Neuronal stem cell (in vitro differentiated cells): ENCODE results near the gene KMT2A.

Experiments used
- DNase-seq: peaks from one replicate; pipeline ENCODE4 v3.0.0-alpha.2; 2013; ENCODE audit warnings: low spot score
- H2AFZ ChIP-seq: one replicate; pipeline ENCODE4 v1.6.1; 2013; ENCODE audit warnings: mild to moderate bottlenecking, low read length, inconsistent platforms
- H2AK5ac ChIP-seq: 2 replicates; pipeline ENCODE4 v1.6.1; 2013; ENCODE audit warnings: low read depth, mild to moderate bottlenecking, inconsistent platforms, low read length, moderate library complexity, mixed read lengths
- H2BK120ac ChIP-seq: 2 replicates; pipeline ENCODE4 v1.6.1; 2013; ENCODE audit warnings: low read depth, mild to moderate bottlenecking, inconsistent platforms, low read length, moderate library complexity, mixed read lengths
- H2BK12ac ChIP-seq: one replicate; pipeline ENCODE4 v1.6.1; 2013; ENCODE audit warnings: low read length, inconsistent platforms
- H2BK15ac ChIP-seq: 2 replicates; pipeline ENCODE4 v1.6.1; 2013; ENCODE audit warnings: mild to moderate bottlenecking, low read length, inconsistent platforms, mixed read lengths
- H2BK5ac ChIP-seq: one replicate; pipeline ENCODE4 v1.6.1; 2013; ENCODE audit warnings: inconsistent platforms, mild to moderate bottlenecking, low read length, moderate library complexity
- H3K14ac ChIP-seq: one replicate; pipeline ENCODE4 v1.6.1; 2013; ENCODE audit warnings: low read length, inconsistent platforms
- H3K18ac ChIP-seq: 2 replicates; pipeline ENCODE4 v1.6.1; 2013; ENCODE audit warnings: low read length, inconsistent platforms
- H3K23ac ChIP-seq: 2 replicates; pipeline ENCODE4 v1.6.1; 2013; ENCODE audit warnings: low read depth, mild to moderate bottlenecking, mixed read lengths, low read length, inconsistent platforms; ENCODE audit not compliant: poor library complexity
- H3K27ac ChIP-seq: replicated peaks from 3 replicates; pipeline ENCODE4 v1.5.1; 2013; ENCODE audit warnings: low read length, inconsistent platforms
- H3K27me3 ChIP-seq, 3 experiments: 2 replicates each; pipeline ENCODE4 v1.6.1; 2013; ENCODE audit warnings: low read length in 3 of 3, mild to moderate bottlenecking in 2 of 3, inconsistent platforms in 1 of 3, low read depth in 1 of 3, mixed read lengths in 1 of 3, moderate library complexity in 1 of 3; ENCODE audit not compliant: control insufficient read depth in 3 of 3, insufficient read depth in 3 of 3
- H3K36me3 ChIP-seq, 2 donors: replicated peaks in 1 of 2; 2 replicates each; pipeline ENCODE4 v1.6.1; 2013; ENCODE audit warnings: low read length in 2 of 2; ENCODE audit not compliant: control insufficient read depth in 2 of 2, insufficient read depth in 2 of 2
- H3K4ac ChIP-seq: 2 replicates; pipeline ENCODE4 v1.6.1; 2013; ENCODE audit warnings: inconsistent platforms, mild to moderate bottlenecking, low read length, moderate library complexity
- H3K4me1 ChIP-seq, 2 donors: 1 replicate in 1 of 2; 2 replicates in 1 of 2; pipeline ENCODE4 v1.6.1; 2013; ENCODE audit warnings: low read length in 2 of 2, low read depth in 1 of 2; ENCODE audit not compliant: control insufficient read depth in 2 of 2, insufficient read depth in 1 of 2
- H3K4me2 ChIP-seq: one replicate; pipeline ENCODE4 v1.6.1; 2013; ENCODE audit warnings: mild to moderate bottlenecking, low read length, inconsistent platforms; ENCODE audit not compliant: insufficient read depth, poor library complexity, severe bottlenecking
- H3K4me3 ChIP-seq, 2 donors: 2 replicates each; pipeline ENCODE4 v1.5.1; 2013; ENCODE audit warnings: low read length in 2 of 2, mild to moderate bottlenecking in 2 of 2, inconsistent platforms in 1 of 2, moderate library complexity in 1 of 2
- H3K79me1 ChIP-seq: one replicate; pipeline ENCODE4 v1.6.1; 2013; ENCODE audit warnings: low read depth, mild to moderate bottlenecking, inconsistent platforms, low read length, moderate library complexity
- H3K9ac ChIP-seq: one replicate; pipeline ENCODE4 v1.6.1; 2013; ENCODE audit warnings: mild to moderate bottlenecking, low read depth, low read length, inconsistent platforms; ENCODE audit not compliant: poor library complexity
- H3K9me3 ChIP-seq, 2 donors: replicated peaks in 1 of 2; 2 replicates each; pipeline versions ENCODE3 to v1.6.1; 2013; ENCODE audit warnings: low read length in 2 of 2, mild to moderate bottlenecking in 2 of 2, inconsistent platforms in 1 of 2, low read depth in 1 of 2, mixed read lengths in 1 of 2, moderate library complexity in 1 of 2; ENCODE audit not compliant: control insufficient read depth in 2 of 2, insufficient read depth in 1 of 2
- H4K8ac ChIP-seq: one replicate; pipeline ENCODE4 v1.6.1; 2013; ENCODE audit warnings: low read depth, mild to moderate bottlenecking, inconsistent platforms, low read length, moderate library complexity
- H4K91ac ChIP-seq: one replicate; pipeline ENCODE4 v1.6.1; 2013; ENCODE audit warnings: low read length, low read depth, mild to moderate bottlenecking, inconsistent platforms; ENCODE audit not compliant: poor library complexity
- WGBS, 2 donors: extraction: QIAGEN DNeasy Blood & Tissue Kit; methylation state at CpG; one replicate each; pipeline ENCODE4 v1.1.7; 2013; ENCODE audit warnings: missing lambda C conversion rate in 2 of 2, mixed read lengths in 1 of 2; ENCODE audit not compliant: insufficient read length in 2 of 2, insufficient replicate concordance in 1 of 2; ENCODE audit errors: extremely low coverage in 2 of 2; 5-methylcytosine and 5-hydroxymethylcytosine counted together

Gene KMT2A

DNA sequence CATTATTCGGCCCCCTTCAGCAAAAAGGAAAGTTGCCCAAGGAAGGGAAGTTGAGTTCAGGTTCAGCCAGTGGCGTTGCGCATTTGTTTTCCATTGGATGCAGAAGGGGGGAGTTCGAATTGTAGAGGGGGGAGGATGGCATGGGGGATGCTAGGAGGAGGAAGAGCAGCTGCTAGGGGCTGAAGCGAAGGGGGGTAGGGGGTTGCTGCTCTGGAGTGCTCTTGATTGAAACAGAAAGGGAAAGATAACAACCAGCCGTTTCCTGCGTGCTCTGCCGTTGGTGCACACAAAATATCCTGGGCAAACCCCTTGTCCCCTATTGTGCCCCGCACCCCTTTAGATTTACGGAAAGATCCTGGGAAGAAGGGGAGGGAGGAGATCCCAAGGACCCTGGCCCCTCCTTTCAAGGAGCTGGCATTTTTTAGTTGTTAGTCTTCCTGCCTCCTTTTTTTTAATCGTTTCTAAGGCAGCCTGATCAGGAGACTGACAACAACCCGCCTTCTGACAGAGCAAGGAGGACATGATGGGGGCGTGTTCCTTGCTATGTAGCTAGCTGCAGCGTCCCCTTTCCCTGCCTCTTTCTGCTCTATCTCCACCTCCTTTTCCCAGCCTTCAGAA, 2.1 kb downstream of the KMT2A start:
- WGBS, 2 donors: no CpG with 5 or more reads among the region's 14 CpGs
- no peak for DNase-seq
- H3K4me1 ChIP-seq: peaks cover 10 to 22% of the 10 kb centered on the region in 2 donors

DNA sequence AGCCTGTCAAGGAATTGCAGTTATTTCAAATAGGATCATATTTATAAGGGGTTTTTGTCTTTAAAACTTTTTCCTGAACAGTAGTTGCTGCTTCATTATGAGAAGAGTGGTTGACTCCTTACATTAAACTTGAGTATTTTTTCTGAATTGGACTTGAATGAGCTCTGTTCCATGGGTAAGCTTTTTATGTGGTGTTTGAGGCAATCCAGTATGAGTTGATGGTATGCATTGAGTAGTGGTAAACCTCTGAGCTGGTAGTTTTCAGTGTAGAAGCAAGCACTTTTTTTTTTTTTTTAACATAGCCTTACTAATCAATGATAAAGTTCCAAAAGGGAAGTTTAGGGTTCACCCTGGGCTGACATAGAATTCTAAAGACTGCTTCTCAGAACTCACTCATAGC, 3.4 kb downstream of the KMT2A start:
- Histone ChIP-seq H4K91ac (no peak overlapping the region), H3K27ac (no peak overlapping the region), H3K36me3 (peaks cover 0 to 54% of the 10 kb centered on the region in 2 donors), H2BK12ac (no peak overlapping the region), H3K27me3 (no peaks in the 10 kb centered on the region), H3K4me3 (no peak overlapping the region), H2BK120ac (no peak overlapping the region), H3K4ac (no peak overlapping the region), H2BK15ac (no peak overlapping the region), H3K79me1 (peaks cover 2% of the 10 kb centered on the region), H3K9me3 (no peaks in the 10 kb centered on the region), H3K4me2 (no peak overlapping the region), H3K14ac (no peak overlapping the region), H4K8ac (no peak overlapping the region), H3K18ac (no peak overlapping the region), H2AK5ac (no peak overlapping the region), H3K9ac (no peak overlapping the region), H3K4me1 (peaks cover 8 to 17% of the 10 kb centered on the region in 2 donors), H2AFZ (no peak overlapping the region), H2BK5ac (no peak overlapping the region), H3K23ac (no peak overlapping the region)
- DNase-seq: no peak

More for the DNA sequence above, 2.1 kb downstream of the KMT2A start:
- Histone ChIP-seq H3K14ac (peak overlapping the region; percentile 51), H3K27ac (peak overlapping the region; percentile 64), H3K18ac (no peak overlapping the region), H2AFZ (no peak overlapping the region), H2BK12ac (no peak overlapping the region), H3K27me3 (no peaks in the 10 kb centered on the region), H3K9me3 (no peaks in the 10 kb centered on the region), H3K79me1 (no peaks in the 10 kb centered on the region), H3K36me3 (peaks cover 0 to 45% of the 10 kb centered on the region in 2 donors), H3K4me2 (peak overlapping the region; percentile 78), H2BK120ac (no peak overlapping the region), H3K23ac (no peak overlapping the region), H4K91ac (no peak overlapping the region), H2BK15ac (no peak overlapping the region), H3K4me3 (peak overlapping the region; percentile 85 to 97), H3K4ac (no peak overlapping the region), H4K8ac (no peak overlapping the region), H2AK5ac (no peak overlapping the region), H2BK5ac (no peak overlapping the region), H3K9ac (peak overlapping the region; percentile 60)

DNA sequence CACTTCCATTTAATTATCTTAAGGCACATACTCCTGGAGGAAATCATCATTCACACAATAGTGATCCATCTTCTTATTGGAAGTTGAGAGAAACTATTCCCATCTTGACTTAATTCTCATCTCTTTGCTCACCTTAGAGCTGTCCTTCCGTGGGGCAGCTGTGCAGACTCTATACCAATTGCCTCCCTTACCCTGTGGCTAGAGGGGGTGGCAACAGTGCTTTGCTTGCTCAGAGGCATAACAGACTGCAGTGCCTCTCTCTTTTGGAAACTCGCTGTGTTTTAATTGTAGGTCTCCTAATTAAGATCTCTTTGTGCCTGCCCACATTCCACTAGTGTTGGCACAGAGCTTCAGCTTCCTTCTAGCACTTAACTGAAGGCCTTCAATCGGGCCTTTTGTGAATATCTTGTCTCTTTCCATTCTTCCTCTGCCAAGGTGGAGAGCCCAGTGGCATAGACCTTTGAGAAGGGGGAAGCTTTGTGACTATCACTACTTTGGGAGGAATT, 5.5 kb downstream of the KMT2A start:
- no peaks in the 10 kb centered on the region for H3K27me3 ChIP-seq
- no peak overlapping the region for H2AK5ac ChIP-seq
- no peak overlapping the region for H3K14ac ChIP-seq
- DNase-seq: no peak
- no peak overlapping the region for H2BK5ac ChIP-seq
- H3K18ac ChIP-seq: no peak overlapping the region
- no peak overlapping the region for H3K23ac ChIP-seq
- no peak overlapping the region for H4K91ac ChIP-seq
- peaks cover 0 to 69% of the 10 kb centered on the region in 2 donors for H3K36me3 ChIP-seq
- H2BK120ac ChIP-seq: no peak overlapping the region
- no peak overlapping the region for H3K27ac ChIP-seq
- WGBS, 2 donors: no CpG with 5 or more reads among the region's 3 CpGs
- no peak overlapping the region for H2AFZ ChIP-seq
- peaks cover 9 to 17% of the 10 kb centered on the region in 2 donors for H3K4me1 ChIP-seq
- no peaks in the 10 kb centered on the region for H3K9me3 ChIP-seq
- H3K4ac ChIP-seq: no peak overlapping the region
- no peak overlapping the region for H4K8ac ChIP-seq
- no peak overlapping the region for H2BK15ac ChIP-seq
- H3K4me3 ChIP-seq: no peak overlapping the region
- H3K9ac ChIP-seq: no peak overlapping the region
- H3K79me1 ChIP-seq: peaks cover 2% of the 10 kb centered on the region
- H2BK12ac ChIP-seq: no peak overlapping the region
- no peak overlapping the region for H3K4me2 ChIP-seq

DNA sequence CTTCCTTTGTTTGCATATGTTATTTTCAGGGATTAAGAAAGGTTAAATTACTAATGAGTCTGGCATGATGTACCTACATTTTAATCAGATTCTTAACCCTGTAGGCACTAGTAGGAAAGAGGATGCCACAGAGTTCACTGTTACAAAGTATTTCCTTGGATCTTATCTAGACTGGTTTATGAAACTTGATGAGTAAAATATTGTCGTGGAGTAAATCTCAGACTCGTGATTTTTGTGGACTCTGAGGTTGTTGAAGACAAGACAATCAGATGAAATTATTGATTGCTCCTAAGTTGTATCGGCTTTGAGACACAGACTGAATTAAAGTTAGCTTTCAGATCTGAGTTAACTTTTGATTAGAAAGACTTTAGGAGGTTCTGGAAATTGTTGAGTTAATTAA, 6.0 kb downstream of the KMT2A start:
- no peak overlapping the region for H3K4me2 ChIP-seq
- no peak overlapping the region for H3K23ac ChIP-seq
- H3K36me3 ChIP-seq: peaks cover 0 to 74% of the 10 kb centered on the region in 2 donors
- H3K27me3 ChIP-seq: no peaks in the 10 kb centered on the region
- no peak overlapping the region for H2AK5ac ChIP-seq
- no peak overlapping the region for H2BK12ac ChIP-seq
- no peak overlapping the region for H3K4ac ChIP-seq
- H4K91ac ChIP-seq: no peak overlapping the region
- H3K4me3 ChIP-seq: no peak overlapping the region
- no CpG with 5 or more reads among the region's 3 CpGs for WGBS, 2 donors
- H2AFZ ChIP-seq: no peak overlapping the region
- no peak overlapping the region for H3K18ac ChIP-seq
- no peak for DNase-seq
- peaks cover 2% of the 10 kb centered on the region for H3K79me1 ChIP-seq
- no peak overlapping the region for H2BK120ac ChIP-seq
- H3K9me3 ChIP-seq: peaks cover 0 to 2% of the 10 kb centered on the region in 2 donors
- H3K14ac ChIP-seq: no peak overlapping the region
- no peak overlapping the region for H3K9ac ChIP-seq
- H2BK15ac ChIP-seq: no peak overlapping the region
- H2BK5ac ChIP-seq: no peak overlapping the region
- H3K4me1 ChIP-seq: peaks cover 10 to 17% of the 10 kb centered on the region in 2 donors
- H3K27ac ChIP-seq: no peak overlapping the region
- H4K8ac ChIP-seq: no peak overlapping the region
